SK-N-SH (cell line): ENCODE results near the gene DENND6B. TPM values are rescaled to one million over a fixed set of nuclear protein-coding genes. Genes with fewer than 3 reads are reported as not detected.

Experiments
- CTCF ChIA-PET: fragments of 300-600, 350-600 bp; formaldehyde crosslinking; extraction: SDS; loops from one replicate; lab custom pipeline; 2021; lab: Yijun Ruan, JAX
- POLR2A ChIA-PET: fragments of 350-600 bp; sonication (Branson Sonifier 250); formaldehyde crosslinking; extraction: SDS; loops from one replicate; lab custom pipeline; 2020; ENCODE audit warnings: antibody characterized with exemption, inconsistent platforms; lab: Yijun Ruan, JAX
- DNase-seq: peaks from one replicate; pipeline ENCODE4 v3.0.0; 2012
- H2AFZ ChIP-seq: fragments of 200-600 bp; sonication (generic); 2 replicates; pipeline ENCODE4 v1.8.1; 2016; ENCODE audit warnings: antibody characterized with exemption, mild to moderate bottlenecking, low read depth
- H3F3A ChIP-seq: fragments of 200-600 bp; sonication (generic); replicated peaks from 2 replicates; pipeline ENCODE3; 2016; ENCODE audit warnings: antibody characterized with exemption, mild to moderate bottlenecking; ENCODE audit not compliant: insufficient read depth
- H3K27ac ChIP-seq, 2 experiments: fragments of 200-500 bp in 1 of 2; fragments of 200-600 bp in 1 of 2; sonication (Bioruptor generic) in 1 of 2; sonication (generic), shearing (Covaris generic) in 1 of 2; 2 replicates each; pipeline versions ENCODE4 v1.5.1 to v1.6.1; 2014 to 2016; ENCODE audit warnings: low read depth in 2 of 2, inconsistent platforms in 1 of 2, low read length in 1 of 2, mild to moderate bottlenecking in 1 of 2, mixed read lengths in 1 of 2
- H3K27me3 ChIP-seq: fragments of 200-600 bp; sonication (generic), shearing (Covaris generic); 2 replicates; pipeline ENCODE4 v1.6.1; 2016; ENCODE audit warnings: mixed run types; ENCODE audit not compliant: insufficient read depth
- H3K36me3 ChIP-seq, 2 experiments: fragments of 200-500 bp in 1 of 2; fragments of 200-600 bp in 1 of 2; sonication (Bioruptor generic) in 1 of 2; sonication (generic) in 1 of 2; replicated peaks in 1 of 2; 2 replicates each; pipeline versions ENCODE3 to v1.5.1; 2014 to 2016; ENCODE audit warnings: low read length in 1 of 2, mild to moderate bottlenecking in 1 of 2; ENCODE audit not compliant: insufficient read depth in 2 of 2, control insufficient read depth in 1 of 2
- H3K4me1 ChIP-seq, 2 experiments: fragments of 200-500 bp in 1 of 2; fragments of 200-600 bp in 1 of 2; sonication (Bioruptor generic) in 1 of 2; sonication (generic), shearing (Covaris generic) in 1 of 2; 2 replicates each; pipeline versions ENCODE4 v1.5.1 to v1.6.1; 2014 to 2016; ENCODE audit warnings: low read depth in 1 of 2, low read length in 1 of 2, mixed run types in 1 of 2; ENCODE audit not compliant: insufficient read depth in 2 of 2, control insufficient read depth in 1 of 2
- H3K4me2 ChIP-seq: fragments of 200-600 bp; sonication (generic), shearing (Covaris generic); 2 replicates; pipeline ENCODE4 v1.6.1; 2017; ENCODE audit warnings: mixed run types
- H3K4me3 ChIP-seq, 2 experiments: fragments of 200-500 bp in 1 of 2; fragments of 200-600 bp in 1 of 2; sonication (Bioruptor generic) in 1 of 2; sonication (generic), shearing (Covaris generic) in 1 of 2; 2 replicates each; pipeline versions ENCODE4 v1.5.1 to v1.8.1; 2014 to 2016; ENCODE audit warnings: low read depth in 2 of 2, inconsistent platforms in 1 of 2, low read length in 1 of 2, mild to moderate bottlenecking in 1 of 2, mixed read lengths in 1 of 2, moderate library complexity in 1 of 2
- H3K79me2 ChIP-seq: fragments of 200-600 bp; sonication (generic); 2 replicates; pipeline ENCODE4 v1.8.1; 2017; ENCODE audit warnings: mild to moderate bottlenecking; ENCODE audit not compliant: insufficient read depth
- H3K9ac ChIP-seq: fragments of 200-600 bp; sonication (generic); 2 replicates; pipeline ENCODE4 v1.6.1; 2017; ENCODE audit warnings: mixed run types
- H3K9me2 ChIP-seq: fragments of 200-600 bp; sonication (generic); 2 replicates; pipeline ENCODE4 v1.6.1; 2017; ENCODE audit warnings: mixed run types
- H3K9me3 ChIP-seq: fragments of 200-600 bp; sonication (generic); 2 replicates; pipeline ENCODE4 v1.6.1; 2017; ENCODE audit warnings: mixed run types, mild to moderate bottlenecking, moderate library complexity
- H4K20me1 ChIP-seq: fragments of 200-600 bp; sonication (generic); 2 replicates; pipeline ENCODE4 v1.6.1; 2017; ENCODE audit warnings: mild to moderate bottlenecking, mixed run types; ENCODE audit not compliant: insufficient read depth
- CHD2 ChIP-seq: fragments of 150-350 bp; IDR thresholded peaks from 2 replicates; pipeline ENCODE4 v1.6.1; 2018; ENCODE audit warnings: low read length; ENCODE audit not compliant: partially characterized antibody
- ELF1 ChIP-seq: IDR thresholded peaks from 2 replicates; pipeline ENCODE4 v1.4.0; 2012
- EP300 ChIP-seq, 2 experiments: IDR thresholded peaks; 2 replicates each; pipeline versions ENCODE4 v1.4.0 to v1.6.1; 2012; ENCODE audit warnings: borderline replicate concordance in 1 of 2, low read depth in 1 of 2, low read length in 1 of 2
- FOSL2 ChIP-seq: IDR thresholded peaks from 2 replicates; pipeline ENCODE4 v1.4.0; 2012; ENCODE audit warnings: low read depth, mild to moderate bottlenecking, moderate library complexity, borderline replicate concordance
- FOXJ3 ChIP-seq: sonication (generic); formaldehyde crosslinking; IDR thresholded peaks from 2 replicates; pipeline ENCODE4 v1.5.1; 2020; ENCODE audit warnings: mild to moderate bottlenecking, missing genetic modification reagents
- GATA2 ChIP-seq: sonication (generic); formaldehyde crosslinking; IDR thresholded peaks from 2 replicates; pipeline ENCODE4 v1.5.0; 2020; ENCODE audit warnings: mild to moderate bottlenecking, missing genetic modification reagents
- IRF3 ChIP-seq: fragments of 150-350 bp; IDR thresholded peaks from 2 replicates; pipeline ENCODE4 v1.6.1; 2016; ENCODE audit warnings: mild to moderate bottlenecking, low read depth, low read length
- JUND ChIP-seq: IDR thresholded peaks from 2 replicates; pipeline ENCODE4 v1.4.0; 2012
- MXI1 ChIP-seq: IDR thresholded peaks from 2 replicates; pipeline ENCODE4 v1.6.1; 2012; ENCODE audit warnings: mild to moderate bottlenecking, low read depth, low read length, improper control_type of control experiment
- RFX5 ChIP-seq: IDR thresholded peaks from 2 replicates; pipeline ENCODE4 v1.6.1; 2012; ENCODE audit warnings: mild to moderate bottlenecking, improper control_type of control experiment, low read length
- SIN3A ChIP-seq: IDR thresholded peaks from 2 replicates; pipeline ENCODE4 v1.6.1; 2012; ENCODE audit warnings: low read depth, mild to moderate bottlenecking, low read length, moderate library complexity, borderline replicate concordance
- TAF1 ChIP-seq: IDR thresholded peaks from 2 replicates; pipeline ENCODE4 v1.6.1; 2012; ENCODE audit warnings: low read depth, mild to moderate bottlenecking, low read length, moderate library complexity, borderline replicate concordance
- TCF12 ChIP-seq: IDR thresholded peaks from 2 replicates; pipeline ENCODE4 v1.4.0; 2012
- TEAD4 ChIP-seq: IDR thresholded peaks from 2 replicates; pipeline ENCODE4 v1.4.0; 2012; ENCODE audit warnings: mild to moderate bottlenecking, borderline replicate concordance; ENCODE audit not compliant: insufficient read depth
- USF1 ChIP-seq: IDR thresholded peaks from 2 replicates; pipeline ENCODE4 v1.4.0; 2012; ENCODE audit warnings: low read depth, borderline replicate concordance
- YY1 ChIP-seq: IDR thresholded peaks from 2 replicates; pipeline ENCODE4 v1.4.0; 2012; ENCODE audit warnings: low read depth, mild to moderate bottlenecking
- WGBS: methylation state at CpG from one replicate; pipeline ENCODE4 v1.1.6; 2017; ENCODE audit warnings: low lambda C conversion rate; 5-methylcytosine and 5-hydroxymethylcytosine counted together
- polyA plus RNA-seq, 3 experiments: library from polyadenylated mRNA; depleted of rRNA; stranded (reverse); fragments of >200 nt; gene quantifications; 2 replicates each; pipeline ENCODE4 v1.2.3, GENCODE V29; 2012

Gene DENND6B
- polyA plus RNA-seq, 1 of the 3 experiments (the other 2 are of a cell fraction): 5.6 TPM

GRCh38 chr22:50278956-50279619 lies 47.7 kb downstream of the DENND6B start:
- 97% methylated on average over 12 of the region's 30 CpGs for WGBS
- H3K9me3 ChIP-seq: no peaks in the 10 kb centered on the region
- H3K9me2 ChIP-seq: no peaks in the 10 kb centered on the region
- H3K9ac ChIP-seq: no peak overlapping the region
- peaks cover 5% of the 10 kb centered on the region; the same call in 1 of the 2 replicates for H3K79me2 ChIP-seq
- no peak overlapping the region for H3K27ac ChIP-seq
- TF ChIP-seq TEAD4 (no peak), TAF1 (no peak), JUND (no peak), FOSL2 (no peak), SIN3A (no peak), ELF1 (no peak), MXI1 (no peak)
- TF ChIP-seq, all 33 proteins: peak for 0
- Histone ChIP-seq H4K20me1 (peaks cover 14% of the 10 kb centered on the region; the same call in 1 of the 2 replicates), H3K36me3 (peaks cover 29 to 80% of the 10 kb centered on the region in 2 experiments), H3K27me3 (no peaks in the 10 kb centered on the region), H2AFZ (no peak overlapping the region), H3K4me1 (peaks cover 2 to 9% of the 10 kb centered on the region in 2 experiments; a peak in 2 of 4 replicates), H3F3A (peaks cover 20% of the 10 kb centered on the region), H3K4me2 (no peak overlapping the region), H3K4me3 (no peak overlapping the region)
- DNase-seq: no peak
- POLR2A ChIA-PET: no interaction called here
- CTCF ChIA-PET: interaction anchor here (2.0 to 2.1 kb wide), 2 partner anchors 23 to 47 kb away, joined by 5 to 6 read pairs; partner anchors contain the start of gene DENND6B

- Histone ChIP-seq H3K9me3 (no peaks in the 10 kb centered on the region), H3K36me3 (peaks cover 29 to 82% of the 10 kb centered on the region in 2 experiments), H3K9me2 (no peaks in the 10 kb centered on the region), H3K4me2 (no peak overlapping the region), H3K27me3 (no peaks in the 10 kb centered on the region), H3K9ac (no peak overlapping the region), H4K20me1 (peaks cover 20% of the 10 kb centered on the region; the same call in 1 of the 2 replicates), H3K79me2 (peaks cover 5% of the 10 kb centered on the region; the same call in 1 of the 2 replicates), H3K4me1 (peaks cover 4 to 9% of the 10 kb centered on the region in 2 experiments; a peak in 2 of 4 replicates), H3K4me3 (no peak overlapping the region), H2AFZ (no peak overlapping the region), H3F3A (peaks cover 26% of the 10 kb centered on the region), H3K27ac (no peak overlapping the region)
- TF ChIP-seq USF1: no peak
- no peak for TF ChIP-seq JUND
- no peak for TF ChIP-seq FOXJ3 (CRISPR knock-in tag)
- no peak for TF ChIP-seq CHD2
- TF ChIP-seq TCF12: no peak
- no peak for TF ChIP-seq YY1
- no peak for TF ChIP-seq EP300 (IDR thresholded peaks at IDR 0.05; ENCODE audit: borderline replicate concordance in 1 of 2, low read depth in 1 of 2, low read length in 1 of 2)
- TF ChIP-seq GATA2 (CRISPR knock-in tag): no peak
- no peak for TF ChIP-seq RFX5
- TF ChIP-seq IRF3: no peak
- CTCF ChIA-PET: interaction anchor here (2.0 kb wide), 1 partner anchor 24 kb away, joined by 5 read pairs; no protein-coding TSS in a partner anchor
- DNase-seq: no peak
- no CpG with 5 or more reads among the region's 21 CpGs for WGBS
- POLR2A ChIA-PET: no interaction called here
Measured at GRCh38 chr22:50278461-50278860, 48.4 kb downstream of the DENND6B start.
